ENCODE measurements around the gene ATP5PO. TPM values are rescaled to one million over a fixed set of nuclear protein-coding genes. Genes with fewer than 3 reads are reported as not detected.
A peak's percentile ranks its signal among the peaks of the same experiment; 100 is the strongest.
"Not testable (repeated sequence)": the region's sequence is repeated elsewhere in the genome, so short reads cannot be mapped to it uniquely, and the experiment has no call there.

ATP5PO gene
- total and polyA plus RNA-seq, 2 donors (not counting 1 experiment from before 2014, with no cell fraction given): 154 to 259 TPM

DNA sequence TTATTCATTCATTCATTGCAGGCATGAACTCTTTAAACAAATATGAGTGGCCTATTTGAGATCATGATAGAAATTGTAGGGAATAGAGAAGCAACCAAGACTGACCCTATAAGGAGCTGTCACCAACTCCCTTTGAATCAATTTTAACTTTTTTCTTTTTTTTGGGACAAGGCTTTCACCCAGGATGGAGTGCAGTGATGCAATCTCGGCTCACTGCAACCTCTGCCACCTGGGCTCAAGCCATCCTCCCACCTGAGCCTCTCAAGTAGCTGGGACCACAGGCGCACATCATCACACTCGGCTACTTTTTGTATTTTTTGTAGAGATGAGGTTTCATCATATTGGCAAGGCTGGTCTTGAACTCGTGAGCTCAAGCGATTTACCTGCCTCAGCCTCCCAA, 17.1 kb upstream of the ATP5PO start:
- Histone ChIP-seq H3K4me3 (replicated peaks in 1 of 4; ENCODE audit: control extremely low read depth in 1 of 4, insufficient read depth in 1 of 4, low read depth in 3 of 4, low read length in 4 of 4) (peak overlapping the region in 1 of 4 experiments; percentile 56), H3K36me3 (ENCODE audit: control insufficient read depth, insufficient read depth, low read length) (no peaks in the 10 kb centered on the region), H4K20me1 (ENCODE audit: control insufficient read depth, extremely low read depth, insufficient read depth, low read length) (no peaks in the 10 kb centered on the region), H3K4me2 (ENCODE audit: extremely low read depth, insufficient read depth, low read length) (peak overlapping the region; percentile 90), H3K79me2 (ENCODE audit: control insufficient read depth, insufficient read depth, low read length) (no peaks in the 10 kb centered on the region), H3K9me3 (ENCODE audit: control insufficient read depth, insufficient read depth, low read depth, low read length) (no peaks in the 10 kb centered on the region), H3K27me3 (ENCODE audit: control insufficient read depth, insufficient read depth, low read length) (no peaks in the 10 kb centered on the region), H3K9ac (ENCODE audit: insufficient read depth, low read length) (no peak overlapping the region), H3K4me1 (ENCODE audit: control insufficient read depth, extremely low read depth, insufficient read depth, low read length) (peaks cover 2% of the 10 kb centered on the region), H2AFZ (ENCODE audit: low read length) (no peak overlapping the region), H3K27ac (ENCODE audit: insufficient read depth, low read length) (no peak overlapping the region)
- DNase-seq (ENCODE audit: low read depth in 2 of 2): no peak
- no peak for TF ChIP-seq EZH2 (IDR thresholded peaks at IDR 0.05; ENCODE audit: low read length, missing control alignments)
- TF ChIP-seq, protein P1, sequence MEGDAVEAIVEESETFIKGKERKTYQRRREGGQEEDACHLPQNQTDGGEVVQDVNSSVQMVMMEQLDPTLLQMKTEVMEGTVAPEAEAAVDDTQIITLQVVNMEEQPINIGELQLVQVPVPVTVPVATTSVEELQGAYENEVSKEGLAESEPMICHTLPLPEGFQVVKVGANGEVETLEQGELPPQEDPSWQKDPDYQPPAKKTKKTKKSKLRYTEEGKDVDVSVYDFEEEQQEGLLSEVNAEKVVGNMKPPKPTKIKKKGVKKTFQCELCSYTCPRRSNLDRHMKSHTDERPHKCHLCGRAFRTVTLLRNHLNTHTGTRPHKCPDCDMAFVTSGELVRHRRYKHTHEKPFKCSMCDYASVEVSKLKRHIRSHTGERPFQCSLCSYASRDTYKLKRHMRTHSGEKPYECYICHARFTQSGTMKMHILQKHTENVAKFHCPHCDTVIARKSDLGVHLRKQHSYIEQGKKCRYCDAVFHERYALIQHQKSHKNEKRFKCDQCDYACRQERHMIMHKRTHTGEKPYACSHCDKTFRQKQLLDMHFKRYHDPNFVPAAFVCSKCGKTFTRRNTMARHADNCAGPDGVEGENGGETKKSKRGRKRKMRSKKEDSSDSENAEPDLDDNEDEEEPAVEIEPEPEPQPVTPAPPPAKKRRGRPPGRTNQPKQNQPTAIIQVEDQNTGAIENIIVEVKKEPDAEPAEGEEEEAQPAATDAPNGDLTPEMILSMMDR (conservative IDR thresholded peaks at IDR 0.05 in 1 of 2, IDR thresholded peaks at IDR 0.05 in 1 of 2; ENCODE audit: low read depth in 1 of 2, low read length in 2 of 2): no peak

DNA sequence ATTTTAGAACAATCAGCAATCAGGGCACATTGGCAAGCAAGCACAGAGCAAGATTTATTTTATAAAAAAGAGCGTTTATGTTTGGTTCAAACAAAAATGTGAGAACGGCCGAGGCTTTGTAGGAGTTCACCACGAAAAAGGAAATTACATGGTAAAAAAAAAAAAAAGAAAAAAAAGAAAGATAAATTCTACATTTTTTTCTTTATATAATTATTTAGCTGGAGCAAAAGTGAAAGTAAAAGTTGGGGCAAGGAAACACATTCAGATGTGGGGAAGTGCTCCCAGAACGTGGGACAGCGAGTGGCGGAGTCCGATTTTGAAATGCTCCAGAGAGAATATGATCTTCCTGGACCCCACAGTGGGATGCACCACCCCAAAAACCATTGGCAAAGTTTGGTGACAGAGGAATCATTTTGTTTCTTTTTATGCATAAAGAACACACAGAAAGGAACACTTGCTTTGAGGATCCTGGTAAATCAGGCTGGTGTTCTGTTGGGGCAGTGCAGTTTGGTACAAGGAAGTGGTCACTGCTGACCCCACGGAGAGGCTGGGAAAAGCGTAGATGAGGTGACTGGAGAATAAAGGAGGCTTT, 16.3 kb upstream of the ATP5PO start:
- Histone ChIP-seq H3K9ac (ENCODE audit: insufficient read depth, low read length) (peak overlapping the region; percentile 42), H2AFZ (ENCODE audit: low read length) (peak overlapping the region; percentile 99), H3K4me1 (ENCODE audit: control insufficient read depth, extremely low read depth, insufficient read depth, low read length) (peaks cover 2% of the 10 kb centered on the region), H3K4me3 (replicated peaks in 1 of 4; ENCODE audit: control extremely low read depth in 1 of 4, insufficient read depth in 1 of 4, low read depth in 3 of 4, low read length in 4 of 4) (peak overlapping the region; percentile 5 to 68 (median 48)), H3K27me3 (ENCODE audit: control insufficient read depth, insufficient read depth, low read length) (no peaks in the 10 kb centered on the region), H4K20me1 (ENCODE audit: control insufficient read depth, extremely low read depth, insufficient read depth, low read length) (no peaks in the 10 kb centered on the region), H3K36me3 (ENCODE audit: control insufficient read depth, insufficient read depth, low read length) (no peaks in the 10 kb centered on the region), H3K79me2 (ENCODE audit: control insufficient read depth, insufficient read depth, low read length) (no peaks in the 10 kb centered on the region), H3K4me2 (ENCODE audit: extremely low read depth, insufficient read depth, low read length) (peak overlapping the region; percentile 90), H3K27ac (ENCODE audit: insufficient read depth, low read length) (peak overlapping the region; percentile 5), H3K9me3 (ENCODE audit: control insufficient read depth, insufficient read depth, low read depth, low read length) (no peaks in the 10 kb centered on the region)
- TF ChIP-seq, protein P1 (conservative IDR thresholded peaks at IDR 0.05 in 1 of 2, IDR thresholded peaks at IDR 0.05 in 1 of 2; ENCODE audit: low read depth in 1 of 2, low read length in 2 of 2): no peak
- TF ChIP-seq EZH2 (IDR thresholded peaks at IDR 0.05; ENCODE audit: low read length, missing control alignments): no peak
- peak in 1 of 2 donors; percentile 58 for DNase-seq (ENCODE audit: low read depth in 2 of 2)

DNA sequence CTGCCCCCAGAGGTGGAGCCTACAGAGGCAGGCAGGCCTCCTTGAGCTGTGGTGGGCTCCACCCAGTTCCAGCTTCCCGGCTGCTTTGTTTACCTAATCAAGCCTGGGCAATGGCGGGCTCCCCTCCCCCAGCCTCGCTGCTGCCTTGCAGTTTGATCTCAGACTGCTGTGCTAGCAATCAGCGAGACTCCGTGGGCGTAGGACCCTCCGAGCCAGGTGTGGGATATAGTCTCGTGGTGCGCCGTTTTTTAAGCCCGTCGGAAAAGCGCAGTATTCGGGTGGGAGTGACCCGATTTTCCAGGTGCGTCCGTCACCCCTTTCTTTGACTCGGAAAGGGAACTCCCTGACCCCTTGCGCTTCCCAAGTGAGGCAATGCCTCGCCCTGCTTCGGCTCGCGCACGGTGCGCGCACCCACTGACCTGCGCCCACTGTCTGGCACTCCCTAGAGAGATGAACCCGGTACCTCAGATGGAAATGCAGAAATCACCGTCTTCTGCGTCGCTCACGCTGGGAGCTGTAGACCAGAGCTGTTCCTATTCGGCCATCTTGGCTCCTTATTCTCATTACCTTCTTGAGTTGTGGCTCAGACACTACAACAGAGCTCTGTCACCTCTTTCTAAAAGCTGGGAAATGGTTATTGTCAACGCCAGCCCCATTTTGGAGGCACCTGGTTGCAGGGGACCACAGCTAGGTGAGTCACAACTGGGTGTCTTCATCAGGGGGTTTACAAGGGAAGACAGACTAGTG, 15.6 kb upstream of the ATP5PO start:
- not testable (repeated sequence) for H3K9me3 ChIP-seq (ENCODE audit: control insufficient read depth, insufficient read depth, low read depth, low read length); H3K36me3 ChIP-seq (ENCODE audit: control insufficient read depth, insufficient read depth, low read length); H3K27me3 ChIP-seq (ENCODE audit: control insufficient read depth, insufficient read depth, low read length); H4K20me1 ChIP-seq (ENCODE audit: control insufficient read depth, extremely low read depth, insufficient read depth, low read length); H3K4me1 ChIP-seq (ENCODE audit: control insufficient read depth, extremely low read depth, insufficient read depth, low read length); H3K79me2 ChIP-seq (ENCODE audit: control insufficient read depth, insufficient read depth, low read length)
- Histone ChIP-seq H3K9ac (ENCODE audit: insufficient read depth, low read length) (peak overlapping the region; percentile 42), H3K4me2 (ENCODE audit: extremely low read depth, insufficient read depth, low read length) (peak overlapping the region; percentile 90), H3K27ac (ENCODE audit: insufficient read depth, low read length) (peak overlapping the region; percentile 5), H3K4me3 (replicated peaks in 1 of 4; ENCODE audit: control extremely low read depth in 1 of 4, insufficient read depth in 1 of 4, low read depth in 3 of 4, low read length in 4 of 4) (peak overlapping the region; percentile 5 to 68 (median 35)), H2AFZ (ENCODE audit: low read length) (peak overlapping the region; percentile 99)
- peak in 1 of 2 donors; percentile 23 for DNase-seq (ENCODE audit: low read depth in 2 of 2)

DNA sequence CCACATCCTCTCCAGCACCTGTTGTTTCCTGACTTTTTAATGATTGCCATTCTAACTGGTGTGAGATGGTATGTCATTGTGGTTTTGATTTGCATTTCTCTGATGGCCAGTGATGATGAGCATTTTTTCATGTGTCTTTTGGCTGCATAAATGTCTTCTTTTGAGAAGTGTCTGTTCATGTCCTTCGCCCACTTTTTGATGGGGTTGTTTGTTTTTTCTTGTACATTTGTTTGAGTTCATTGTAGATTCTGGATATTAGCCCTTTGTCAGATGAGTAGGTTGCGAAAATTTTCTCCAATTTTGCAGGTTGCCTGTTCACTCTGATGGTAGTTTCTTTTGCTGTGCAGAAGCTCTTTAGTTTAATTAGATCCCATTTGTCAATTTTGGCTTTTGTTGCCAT, 10.6 kb upstream of the ATP5PO start:
- not testable (repeated sequence) for H3K27me3 ChIP-seq (ENCODE audit: control insufficient read depth, insufficient read depth, low read length); H4K20me1 ChIP-seq (ENCODE audit: control insufficient read depth, extremely low read depth, insufficient read depth, low read length); H3K79me2 ChIP-seq (ENCODE audit: control insufficient read depth, insufficient read depth, low read length); H3K4me3 ChIP-seq (replicated peaks in 1 of 4; ENCODE audit: control extremely low read depth in 1 of 4, insufficient read depth in 1 of 4, low read depth in 3 of 4, low read length in 4 of 4); H3K4me2 ChIP-seq (ENCODE audit: extremely low read depth, insufficient read depth, low read length); H3K9me3 ChIP-seq (ENCODE audit: control insufficient read depth, insufficient read depth, low read depth, low read length); H2AFZ ChIP-seq (ENCODE audit: low read length); H3K36me3 ChIP-seq (ENCODE audit: control insufficient read depth, insufficient read depth, low read length); DNase-seq (ENCODE audit: low read depth in 2 of 2); H3K9ac ChIP-seq (ENCODE audit: insufficient read depth, low read length); H3K27ac ChIP-seq (ENCODE audit: insufficient read depth, low read length); H3K4me1 ChIP-seq (ENCODE audit: control insufficient read depth, extremely low read depth, insufficient read depth, low read length)

Data from fibroblast of lung (primary cell).